Measurements from ENCODE around the gene PER1. TPM values are rescaled to one million over a fixed set of nuclear protein-coding genes. Genes with fewer than 3 reads are reported as not detected.
"Not testable (repeated sequence)": the region's sequence is repeated elsewhere in the genome, so short reads cannot be mapped to it uniquely, and the experiment has no call there.

Gene PER1
- total RNA-seq, 2 donors from 2014 or later, result 19.7 to 43.6 TPM

DNA sequence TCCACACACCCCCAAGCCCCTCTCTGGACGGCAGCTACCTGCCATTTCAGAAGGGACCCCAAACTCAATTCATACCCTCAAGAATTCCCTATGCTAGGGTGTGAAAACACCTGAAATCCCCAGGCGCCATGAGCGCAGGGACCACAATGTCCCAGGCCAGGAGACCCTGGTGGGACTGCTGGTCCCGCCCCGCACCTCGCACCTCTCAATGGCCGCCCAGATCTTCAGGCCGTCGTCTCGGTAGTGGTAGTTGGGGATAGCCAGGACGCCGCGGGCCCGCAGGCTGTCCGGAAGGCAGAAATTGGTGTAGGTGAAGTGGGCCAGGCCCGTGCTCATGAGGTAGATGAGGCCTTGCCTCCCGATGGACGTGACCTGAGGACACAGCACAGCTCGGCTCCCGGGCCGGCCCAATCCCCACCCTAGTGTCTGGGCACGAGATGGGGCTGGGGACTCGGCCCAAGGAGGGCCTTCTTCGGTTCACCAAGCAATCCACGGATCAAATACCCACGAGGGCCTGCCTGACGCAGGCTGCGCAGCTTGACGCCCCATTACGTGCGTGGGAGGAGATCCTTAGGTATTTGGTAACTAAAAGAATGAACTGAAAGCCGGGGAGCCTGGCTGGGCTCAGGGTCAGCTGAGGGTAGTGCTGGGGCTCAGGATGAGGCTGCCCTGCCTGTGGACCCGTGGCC is 43.1 kb downstream of the PER1 start:
- no peak for DNase-seq
- Histone ChIP-seq H3K4me1 (no peaks in the 10 kb centered on the region), H3K27me3 (peaks cover 4% of the 10 kb centered on the region), H3K4me3 (no peak overlapping the region), H3K9me3 (no peaks in the 10 kb centered on the region), H3K36me3 (no peaks in the 10 kb centered on the region), H3K9ac (ENCODE audit: low read depth in 2 of 2, low read length in 2 of 2) (no peak overlapping the region), H3K27ac (no peak overlapping the region)
- TF ChIP-seq, protein P1, sequence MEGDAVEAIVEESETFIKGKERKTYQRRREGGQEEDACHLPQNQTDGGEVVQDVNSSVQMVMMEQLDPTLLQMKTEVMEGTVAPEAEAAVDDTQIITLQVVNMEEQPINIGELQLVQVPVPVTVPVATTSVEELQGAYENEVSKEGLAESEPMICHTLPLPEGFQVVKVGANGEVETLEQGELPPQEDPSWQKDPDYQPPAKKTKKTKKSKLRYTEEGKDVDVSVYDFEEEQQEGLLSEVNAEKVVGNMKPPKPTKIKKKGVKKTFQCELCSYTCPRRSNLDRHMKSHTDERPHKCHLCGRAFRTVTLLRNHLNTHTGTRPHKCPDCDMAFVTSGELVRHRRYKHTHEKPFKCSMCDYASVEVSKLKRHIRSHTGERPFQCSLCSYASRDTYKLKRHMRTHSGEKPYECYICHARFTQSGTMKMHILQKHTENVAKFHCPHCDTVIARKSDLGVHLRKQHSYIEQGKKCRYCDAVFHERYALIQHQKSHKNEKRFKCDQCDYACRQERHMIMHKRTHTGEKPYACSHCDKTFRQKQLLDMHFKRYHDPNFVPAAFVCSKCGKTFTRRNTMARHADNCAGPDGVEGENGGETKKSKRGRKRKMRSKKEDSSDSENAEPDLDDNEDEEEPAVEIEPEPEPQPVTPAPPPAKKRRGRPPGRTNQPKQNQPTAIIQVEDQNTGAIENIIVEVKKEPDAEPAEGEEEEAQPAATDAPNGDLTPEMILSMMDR (IDR thresholded peaks at IDR 0.05), result no peak
- intact Hi-C loops (cut with DNase I), result no loop called here

DNA sequence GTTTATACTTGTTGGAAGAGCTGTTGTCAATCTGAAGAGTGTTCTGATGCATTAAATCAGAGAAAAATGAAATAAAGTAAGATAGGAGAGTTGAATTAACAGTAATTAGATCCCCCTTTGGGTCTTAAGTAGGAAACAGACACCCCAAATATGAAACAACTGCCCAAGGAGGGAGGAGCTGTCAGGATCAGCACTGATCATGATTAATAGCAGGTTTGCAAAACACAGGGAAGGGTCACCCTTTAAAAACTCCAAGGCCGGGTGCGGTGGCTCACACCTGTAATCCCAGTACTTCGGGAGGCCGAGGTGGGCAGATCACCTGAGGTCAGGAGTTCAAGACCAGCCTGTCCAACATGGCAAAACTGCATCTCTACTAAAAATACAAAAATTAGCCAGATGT is 45.2 kb downstream of the PER1 start:
- H3K4me1 ChIP-seq; H3K27ac ChIP-seq; H3K27me3 ChIP-seq; H3K9me3 ChIP-seq; H3K9ac ChIP-seq (ENCODE audit: low read depth in 2 of 2, low read length in 2 of 2); intact Hi-C loops (cut with DNase I); H3K4me3 ChIP-seq; DNase-seq; H3K36me3 ChIP-seq: not testable (repeated sequence)

DNA sequence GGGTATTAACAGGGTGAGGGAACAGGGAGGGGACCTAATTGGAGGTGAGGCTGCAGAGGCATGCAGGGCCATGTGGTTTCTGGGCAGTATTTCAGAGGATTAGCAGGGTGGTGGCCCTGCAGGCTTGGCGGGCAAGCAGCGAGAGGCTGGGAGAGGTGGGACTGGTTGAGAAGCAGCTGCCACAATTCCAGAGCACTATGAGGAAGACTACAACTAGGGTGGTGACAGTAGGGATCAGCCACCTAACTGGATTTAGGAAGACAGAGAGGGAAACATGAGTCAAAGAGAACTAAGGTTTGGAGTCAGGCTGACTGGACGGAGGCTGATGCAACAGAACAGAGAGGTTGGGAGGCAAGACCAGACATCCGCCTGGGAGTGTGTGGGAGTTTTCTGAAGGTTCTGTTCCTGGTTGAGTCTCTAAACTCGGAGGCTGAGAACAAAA is 46.2 kb downstream of the PER1 start:
- Histone ChIP-seq H3K9ac (ENCODE audit: low read depth in 2 of 2, low read length in 2 of 2) (no peak overlapping the region), H3K36me3 (no peaks in the 10 kb centered on the region), H3K9me3 (no peaks in the 10 kb centered on the region), H3K4me3 (no peak overlapping the region), H3K27me3 (no peaks in the 10 kb centered on the region), H3K4me1 (no peaks in the 10 kb centered on the region), H3K27ac (no peak overlapping the region)
- intact Hi-C loops (cut with DNase I), result no loop called here
- DNase-seq, result no peak
- TF ChIP-seq, protein P1 (IDR thresholded peaks at IDR 0.05), result no peak

DNA sequence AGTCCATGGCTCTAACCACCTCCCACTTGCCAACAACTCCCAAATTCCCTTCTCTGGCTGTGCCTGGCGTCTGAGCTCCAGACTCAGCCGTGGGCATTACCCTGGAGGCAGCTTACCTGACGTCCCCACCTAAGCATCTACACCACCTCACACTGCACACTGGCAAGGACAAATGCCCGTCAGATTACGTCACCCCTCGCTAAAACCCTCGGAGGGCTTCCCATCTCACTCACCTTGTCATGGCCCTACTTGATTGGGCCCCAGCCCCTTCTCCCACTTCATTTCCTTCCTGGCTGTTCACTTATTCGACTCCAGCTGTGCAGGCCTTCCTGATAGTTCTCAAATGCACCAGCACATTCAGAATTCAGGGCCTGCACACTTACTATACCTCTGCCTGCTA is 47.3 kb downstream of the PER1 start:
- H3K9me3 ChIP-seq, result no peaks in the 10 kb centered on the region
- no peaks in the 10 kb centered on the region for H3K4me1 ChIP-seq
- intact Hi-C loops (cut with DNase I), result no loop called here
- no peak for DNase-seq
- no peak overlapping the region for H3K4me3 ChIP-seq
- no peaks in the 10 kb centered on the region for H3K27me3 ChIP-seq
- no peak overlapping the region for H3K9ac ChIP-seq (ENCODE audit: low read depth in 2 of 2, low read length in 2 of 2)
- TF ChIP-seq, protein P1 (IDR thresholded peaks at IDR 0.05), result no peak
- no peak overlapping the region for H3K27ac ChIP-seq
- H3K36me3 ChIP-seq, result no peaks in the 10 kb centered on the region

DNA sequence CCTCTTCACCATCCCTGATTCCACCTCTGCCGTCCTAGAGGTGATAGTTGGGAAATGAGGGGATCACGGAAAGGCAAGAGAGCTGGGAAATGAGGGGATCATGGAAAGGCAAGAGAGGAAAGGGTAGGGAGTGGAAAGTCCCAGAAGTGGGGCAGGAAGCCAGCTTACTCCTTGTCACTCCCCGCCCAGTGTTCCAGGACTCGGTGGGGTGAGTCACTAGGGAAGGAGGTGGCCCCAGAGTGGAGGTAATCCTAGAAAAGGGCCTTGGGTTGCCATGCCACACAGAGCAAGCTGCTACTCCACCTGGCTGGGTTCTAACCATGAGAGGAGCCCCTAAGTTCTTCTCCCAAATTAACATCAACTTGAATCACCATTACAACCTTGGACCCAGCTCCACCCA is 48.7 kb downstream of the PER1 start:
- no peak for DNase-seq
- no peak overlapping the region for H3K27ac ChIP-seq
- H3K4me1 ChIP-seq, result no peaks in the 10 kb centered on the region
- H3K27me3 ChIP-seq, result no peaks in the 10 kb centered on the region
- no peak overlapping the region for H3K9ac ChIP-seq (ENCODE audit: low read depth in 2 of 2, low read length in 2 of 2)
- H3K9me3 ChIP-seq, result no peaks in the 10 kb centered on the region
- intact Hi-C loops (cut with DNase I), result no loop called here
- H3K4me3 ChIP-seq, result no peak overlapping the region
- TF ChIP-seq, protein P1 (IDR thresholded peaks at IDR 0.05), result no peak
- no peaks in the 10 kb centered on the region for H3K36me3 ChIP-seq

DNA sequence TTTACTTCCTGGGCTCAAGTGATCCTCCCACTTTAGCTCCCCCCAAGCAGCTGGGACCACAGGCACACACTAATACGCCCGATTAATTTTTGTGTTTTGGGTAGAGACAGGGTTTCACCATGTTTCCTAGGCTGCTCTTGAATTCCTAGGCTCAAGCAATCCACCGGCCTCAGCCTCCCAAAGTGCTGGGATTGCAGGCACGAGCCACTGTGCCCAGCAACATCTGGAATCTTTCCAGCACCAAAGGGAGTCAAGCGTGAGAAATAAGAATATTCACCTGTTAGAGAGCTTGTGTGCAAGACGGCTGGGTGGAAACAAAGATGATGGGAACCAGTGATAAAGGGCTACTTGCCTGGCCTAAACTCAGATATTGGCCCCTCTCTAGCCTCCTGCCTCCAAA is 50.5 kb downstream of the PER1 start:
- Histone ChIP-seq H3K27me3 (no peaks in the 10 kb centered on the region), H3K9me3 (no peaks in the 10 kb centered on the region), H3K9ac (ENCODE audit: low read depth in 2 of 2, low read length in 2 of 2) (no peak overlapping the region), H3K36me3 (no peaks in the 10 kb centered on the region), H3K27ac (no peak overlapping the region), H3K4me1 (no peaks in the 10 kb centered on the region), H3K4me3 (no peak overlapping the region)
- TF ChIP-seq, protein P1 (IDR thresholded peaks at IDR 0.05), result no peak
- intact Hi-C loops (cut with DNase I), result no loop called here
- no peak for DNase-seq

Measured in colonic mucosa (tissue), 4 donors.